ENCODE results near the gene PAX2.

Gene PAX2

GRCh38 chr10:100784126-100784525 lies 38.7 kb downstream of the PAX2 start:
- in situ Hi-C loops (cut with HindIII; ENCODE audit: low sequenced_read_pairs) = no loop called here

DNA sequence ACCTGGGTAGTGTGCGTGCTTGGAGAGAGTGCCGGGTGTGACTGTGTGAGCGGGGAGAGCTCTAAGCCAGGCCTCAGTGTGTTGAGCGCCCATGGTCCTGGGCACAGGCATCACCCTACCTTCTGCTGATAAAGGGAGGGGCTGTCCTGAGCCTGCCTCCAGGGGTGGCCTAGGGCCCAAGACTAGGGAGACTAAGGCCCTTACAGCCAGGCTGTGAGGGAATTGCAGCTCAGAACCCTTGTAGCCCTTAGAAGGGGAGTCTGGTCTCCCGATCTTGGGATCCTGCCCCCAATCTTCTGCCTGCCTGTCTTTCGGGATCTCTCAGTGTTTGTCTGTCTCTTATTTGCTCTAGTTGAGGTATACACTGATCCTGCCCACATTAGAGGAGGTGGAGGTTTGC lies 41.2 kb downstream of the PAX2 start:
- in situ Hi-C loops (cut with HindIII; ENCODE audit: low sequenced_read_pairs) = no loop called here

- in situ Hi-C loops (cut with HindIII; ENCODE audit: low sequenced_read_pairs) = no loop called here
These were observed 42.9 kb downstream of the PAX2 start for GRCh38 chr10:100788002-100788903.

DNA sequence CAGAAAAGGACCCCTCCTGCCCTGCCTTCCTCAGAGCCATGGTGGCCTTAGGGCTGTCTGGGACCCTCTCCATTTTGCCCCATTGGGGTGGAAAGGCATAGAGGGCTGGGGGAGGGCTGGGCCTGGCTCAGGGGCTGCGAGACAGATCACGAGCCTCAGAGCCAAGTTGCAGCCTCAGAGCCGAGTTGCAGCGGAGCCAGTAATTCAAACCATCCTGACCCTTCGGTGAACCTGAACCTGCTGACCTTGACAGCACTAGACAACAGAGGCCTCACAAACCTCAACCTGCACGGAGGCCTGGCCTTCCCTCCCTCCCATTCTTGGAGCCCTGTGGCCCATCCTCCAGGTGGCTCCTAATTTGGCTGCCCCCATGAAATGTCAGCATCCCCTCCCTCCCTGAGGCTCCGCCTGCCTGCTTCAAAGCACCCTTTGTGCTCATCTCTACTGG lies 45.4 kb downstream of the PAX2 start:
- in situ Hi-C loops (cut with HindIII; ENCODE audit: low sequenced_read_pairs) = no loop called here

- in situ Hi-C loops (cut with HindIII; ENCODE audit: low sequenced_read_pairs) = no loop called here
These were observed 46.1 kb downstream of the PAX2 start for GRCh38 chr10:100791369-100792058.

DNA sequence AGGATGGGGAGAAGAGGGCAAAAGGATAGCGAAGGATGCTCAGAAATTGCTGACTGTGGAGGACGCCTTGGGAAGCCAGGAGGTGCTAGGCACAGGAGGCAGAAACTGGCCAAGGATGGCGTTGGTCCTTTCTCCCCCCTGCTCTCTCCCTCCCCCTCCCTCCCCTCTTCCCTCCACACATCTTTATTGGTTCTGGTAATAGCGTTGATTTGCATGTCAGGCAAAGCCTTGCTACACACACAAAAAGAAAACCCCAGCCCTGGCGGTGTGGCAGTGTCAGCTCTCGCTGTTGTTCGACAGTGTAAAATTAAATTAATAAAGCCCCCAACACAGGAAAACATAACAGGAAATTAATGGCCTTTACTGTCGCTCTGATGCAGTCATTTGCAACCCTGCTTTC lies 47.2 kb downstream of the PAX2 start:
- in situ Hi-C loops (cut with HindIII; ENCODE audit: low sequenced_read_pairs) = no loop called here

GRCh38 chr10:100793055-100793454 lies 47.7 kb downstream of the PAX2 start:
- in situ Hi-C loops (cut with HindIII; ENCODE audit: low sequenced_read_pairs) = no loop called here

DNA sequence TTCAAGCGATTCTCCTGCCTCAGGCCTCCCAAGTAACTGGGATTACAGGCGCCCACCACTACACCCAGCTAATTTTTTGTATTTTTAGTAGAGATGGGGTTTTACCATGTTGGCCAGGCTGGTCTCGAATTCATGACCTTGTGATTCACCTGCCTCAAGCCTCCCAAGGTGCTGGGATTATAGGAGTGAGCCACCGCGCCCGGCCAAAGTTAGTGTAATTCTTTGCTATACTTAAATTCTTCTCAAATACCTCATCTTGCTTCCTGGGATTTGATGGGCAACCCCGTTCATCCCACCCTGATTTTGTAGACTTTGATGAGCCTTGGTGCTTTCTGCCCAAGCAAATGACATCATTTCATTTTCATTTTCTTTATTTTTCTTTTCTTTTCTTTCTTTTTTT lies 54.5 kb downstream of the PAX2 start:
- in situ Hi-C loops (cut with HindIII; ENCODE audit: low sequenced_read_pairs) = loop anchor here (5.0 kb wide), 1 partner anchor 38 kb away; no protein-coding TSS in a partner anchor

GRCh38 chr10:100800931-100801330 lies 55.5 kb downstream of the PAX2 start:
- in situ Hi-C loops (cut with HindIII; ENCODE audit: low sequenced_read_pairs) = loop anchor here (5.0 kb wide), 1 partner anchor 39 kb away; no protein-coding TSS in a partner anchor

GRCh38 chr10:100802196-100802595 lies 56.8 kb downstream of the PAX2 start:
- in situ Hi-C loops (cut with HindIII; ENCODE audit: low sequenced_read_pairs) = loop anchor here (5.0 kb wide), 1 partner anchor 40 kb away; no protein-coding TSS in a partner anchor

- in situ Hi-C loops (cut with HindIII; ENCODE audit: low sequenced_read_pairs) = loop anchor here (5.0 kb wide), 1 partner anchor 40 kb away; no protein-coding TSS in a partner anchor
These were observed 57.2 kb downstream of the PAX2 start for GRCh38 chr10:100802607-100803006.

DNA sequence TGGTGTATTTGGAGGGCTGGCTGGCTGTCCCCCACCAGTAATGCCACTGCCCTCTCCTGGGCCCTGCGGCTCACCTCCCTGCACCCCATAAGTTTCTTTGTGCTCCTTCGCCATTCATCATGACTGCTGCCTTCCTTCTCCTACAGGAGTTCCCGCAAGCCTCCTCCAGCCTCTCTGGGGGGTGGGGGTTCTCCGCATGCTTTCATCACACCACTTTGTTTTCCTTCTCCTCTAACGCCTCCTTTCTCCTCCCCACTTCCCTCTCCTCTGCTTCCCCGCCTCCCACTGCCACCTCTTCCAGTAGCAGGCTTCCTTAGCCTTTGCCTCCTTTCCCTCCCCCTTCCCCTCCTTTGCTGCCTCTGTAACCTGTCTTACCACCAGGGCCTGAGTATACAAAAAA lies 58.1 kb downstream of the PAX2 start:
- in situ Hi-C loops (cut with HindIII; ENCODE audit: low sequenced_read_pairs) = loop anchor here (5.0 kb wide), 1 partner anchor 41 kb away; no protein-coding TSS in a partner anchor

- in situ Hi-C loops (cut with HindIII; ENCODE audit: low sequenced_read_pairs) = loop anchor here (5.0 kb wide), 1 partner anchor 42 kb away; no protein-coding TSS in a partner anchor
These were observed 58.5 kb downstream of the PAX2 start for GRCh38 chr10:100803908-100804307.

DNA sequence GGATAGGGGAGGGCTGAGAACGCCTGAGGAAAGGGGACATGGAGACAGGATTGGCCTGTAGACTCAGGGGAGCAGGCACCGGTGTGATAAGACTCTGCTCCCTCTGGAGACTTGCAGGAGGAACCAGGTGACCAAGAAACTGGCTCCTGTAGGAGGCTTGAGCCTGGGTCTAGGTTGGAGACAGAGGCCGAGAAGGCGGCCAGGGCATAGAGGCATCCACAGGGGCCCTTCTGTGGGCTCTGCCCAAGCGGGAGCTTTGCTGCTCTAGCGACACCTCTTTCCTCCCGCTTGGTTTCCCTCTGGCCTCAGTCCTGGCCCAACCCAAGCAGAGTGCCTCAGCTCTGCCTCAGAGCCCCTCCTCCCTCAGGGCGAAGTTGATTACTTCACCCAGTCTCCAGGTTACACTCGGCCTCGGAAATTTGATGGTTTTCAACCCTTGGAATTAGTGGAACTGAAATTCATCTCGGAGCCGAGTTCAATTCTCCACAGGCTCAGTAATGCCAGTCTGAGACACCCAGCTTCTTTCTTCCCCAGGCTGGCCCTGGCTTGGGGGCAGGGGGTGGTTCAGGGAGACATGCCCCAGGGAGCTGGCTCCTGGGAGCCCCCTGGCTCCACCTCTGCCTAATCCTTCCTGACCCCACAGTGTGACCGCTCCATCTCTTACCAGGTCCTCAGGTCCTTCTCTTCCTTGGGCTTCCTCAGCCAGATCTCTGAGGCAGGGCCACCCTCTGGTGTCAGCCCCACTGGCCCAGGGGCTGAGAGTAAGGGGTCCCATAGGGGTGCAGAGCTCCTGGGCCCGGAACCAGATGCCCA lies 60.4 kb downstream of the PAX2 start:
- in situ Hi-C loops (cut with HindIII; ENCODE audit: low sequenced_read_pairs) = no loop called here

GRCh38 chr10:100806356-100806645 lies 60.9 kb downstream of the PAX2 start:
- in situ Hi-C loops (cut with HindIII; ENCODE audit: low sequenced_read_pairs) = no loop called here

DNA sequence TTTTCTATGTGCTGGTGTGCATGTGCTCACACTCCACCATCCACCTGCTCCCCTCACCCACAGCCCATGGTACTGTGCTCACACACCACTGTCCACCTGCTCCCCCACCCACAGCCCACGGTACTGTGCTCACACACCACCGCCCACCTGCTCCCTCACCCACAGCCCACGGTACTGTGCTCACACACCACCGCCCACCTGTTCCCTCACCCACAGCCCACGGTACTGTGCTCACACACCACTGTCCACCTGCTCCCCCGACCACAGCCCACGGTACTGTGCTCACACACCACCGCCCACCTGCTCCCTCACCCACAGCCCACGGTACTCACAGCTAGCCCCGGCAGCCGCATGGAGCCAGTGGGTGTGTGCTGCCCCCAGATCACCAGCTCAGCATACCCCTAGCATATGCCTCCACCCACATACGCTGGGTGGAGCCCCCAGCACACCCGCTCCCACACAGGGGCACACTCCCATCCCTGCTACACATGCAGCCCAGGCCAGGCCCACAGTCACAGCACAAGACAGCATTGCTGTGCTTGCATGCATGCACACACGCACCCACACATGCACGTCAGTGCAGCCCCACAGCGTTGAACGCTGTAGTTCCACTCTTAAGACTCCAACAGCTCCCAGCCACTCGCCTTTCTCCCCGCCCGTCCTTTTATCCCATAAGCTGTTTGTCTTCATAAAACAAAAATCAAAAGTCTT lies 62.0 kb downstream of the PAX2 start:
- in situ Hi-C loops (cut with HindIII; ENCODE audit: low sequenced_read_pairs) = no loop called here

GRCh38 chr10:100808876-100809275 lies 63.5 kb downstream of the PAX2 start:
- in situ Hi-C loops (cut with HindIII; ENCODE audit: low sequenced_read_pairs) = no loop called here

DNA sequence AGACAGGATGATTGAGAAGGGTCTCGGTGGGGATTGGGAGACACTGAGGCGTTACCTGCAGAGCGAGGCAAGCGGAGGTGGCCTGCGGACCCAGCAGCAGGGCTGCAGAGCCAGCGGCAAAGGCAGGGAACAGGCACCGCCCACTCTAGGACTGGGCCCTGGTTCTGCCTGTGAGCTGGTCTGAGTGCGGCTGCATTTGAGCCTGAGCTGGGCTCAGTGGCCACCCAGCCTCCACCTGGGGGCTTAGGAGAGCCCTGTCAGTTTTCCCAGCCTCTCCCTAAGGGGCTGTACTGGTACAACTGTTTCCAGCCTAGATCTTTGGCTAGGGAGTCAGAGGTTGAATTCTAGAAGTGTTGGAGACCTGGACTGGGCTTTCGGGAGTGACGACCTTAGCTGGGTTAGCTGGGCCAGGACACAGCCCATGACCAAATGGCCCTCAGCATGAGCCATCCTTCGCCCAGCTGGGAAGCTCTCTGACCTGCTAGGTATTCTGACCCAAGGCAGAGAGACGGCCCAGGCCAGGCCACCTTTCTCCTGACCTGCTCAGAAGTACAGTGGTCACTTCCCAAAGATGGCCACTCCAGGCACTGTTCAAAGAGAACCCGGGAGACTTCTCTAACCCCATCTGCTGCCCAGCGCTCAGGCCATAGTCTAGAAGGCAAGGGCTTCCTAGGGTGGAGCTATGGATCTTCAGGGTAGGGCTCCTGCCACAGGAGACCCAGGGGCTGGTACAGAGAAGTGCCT lies 64.9 kb downstream of the PAX2 start:
- in situ Hi-C loops (cut with HindIII; ENCODE audit: low sequenced_read_pairs) = no loop called here

- in situ Hi-C loops (cut with HindIII; ENCODE audit: low sequenced_read_pairs) = no loop called here
These were observed 65.4 kb downstream of the PAX2 start for GRCh38 chr10:100810835-100811116.

DNA sequence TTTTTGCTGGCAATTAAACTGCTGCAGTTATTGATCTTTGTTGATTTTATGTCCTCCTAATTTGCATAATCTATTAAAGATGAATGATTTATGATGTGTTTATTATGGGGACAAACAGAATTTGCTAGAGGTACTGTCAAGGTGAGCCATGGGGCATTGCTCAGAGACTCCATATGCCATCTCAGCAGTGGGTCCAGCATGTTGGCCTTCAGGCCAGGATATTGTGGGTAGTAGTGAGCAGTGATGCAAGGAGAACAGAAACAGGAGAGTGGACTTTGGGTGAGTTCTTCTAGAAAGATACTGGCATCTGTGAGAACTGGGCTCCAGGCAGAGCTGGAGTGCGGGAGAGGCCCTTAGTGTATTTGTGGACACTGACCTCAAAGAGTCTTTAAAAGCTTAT lies 65.9 kb downstream of the PAX2 start:
- in situ Hi-C loops (cut with HindIII; ENCODE audit: low sequenced_read_pairs) = no loop called here
